HG03439 (cell line): ENCODE measurements around the gene SH3BP1.
"Not testable (repeated sequence)": the region's sequence is repeated elsewhere in the genome, so short reads cannot be mapped to it uniquely, and the experiment has no call there.

Experiments used
- ATAC-seq: cut with Tn5 transposase; IDR thresholded peaks from one replicate; pipeline ENCODE4 v1.9.1; 2021; ENCODE audit warnings: mild to moderate bottlenecking, moderate library complexity; ENCODE audit not compliant: unreplicated experiment

The SH3BP1 gene, protein sequence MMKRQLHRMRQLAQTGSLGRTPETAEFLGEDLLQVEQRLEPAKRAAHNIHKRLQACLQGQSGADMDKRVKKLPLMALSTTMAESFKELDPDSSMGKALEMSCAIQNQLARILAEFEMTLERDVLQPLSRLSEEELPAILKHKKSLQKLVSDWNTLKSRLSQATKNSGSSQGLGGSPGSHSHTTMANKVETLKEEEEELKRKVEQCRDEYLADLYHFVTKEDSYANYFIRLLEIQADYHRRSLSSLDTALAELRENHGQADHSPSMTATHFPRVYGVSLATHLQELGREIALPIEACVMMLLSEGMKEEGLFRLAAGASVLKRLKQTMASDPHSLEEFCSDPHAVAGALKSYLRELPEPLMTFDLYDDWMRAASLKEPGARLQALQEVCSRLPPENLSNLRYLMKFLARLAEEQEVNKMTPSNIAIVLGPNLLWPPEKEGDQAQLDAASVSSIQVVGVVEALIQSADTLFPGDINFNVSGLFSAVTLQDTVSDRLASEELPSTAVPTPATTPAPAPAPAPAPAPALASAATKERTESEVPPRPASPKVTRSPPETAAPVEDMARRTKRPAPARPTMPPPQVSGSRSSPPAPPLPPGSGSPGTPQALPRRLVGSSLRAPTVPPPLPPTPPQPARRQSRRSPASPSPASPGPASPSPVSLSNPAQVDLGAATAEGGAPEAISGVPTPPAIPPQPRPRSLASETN

DNA sequence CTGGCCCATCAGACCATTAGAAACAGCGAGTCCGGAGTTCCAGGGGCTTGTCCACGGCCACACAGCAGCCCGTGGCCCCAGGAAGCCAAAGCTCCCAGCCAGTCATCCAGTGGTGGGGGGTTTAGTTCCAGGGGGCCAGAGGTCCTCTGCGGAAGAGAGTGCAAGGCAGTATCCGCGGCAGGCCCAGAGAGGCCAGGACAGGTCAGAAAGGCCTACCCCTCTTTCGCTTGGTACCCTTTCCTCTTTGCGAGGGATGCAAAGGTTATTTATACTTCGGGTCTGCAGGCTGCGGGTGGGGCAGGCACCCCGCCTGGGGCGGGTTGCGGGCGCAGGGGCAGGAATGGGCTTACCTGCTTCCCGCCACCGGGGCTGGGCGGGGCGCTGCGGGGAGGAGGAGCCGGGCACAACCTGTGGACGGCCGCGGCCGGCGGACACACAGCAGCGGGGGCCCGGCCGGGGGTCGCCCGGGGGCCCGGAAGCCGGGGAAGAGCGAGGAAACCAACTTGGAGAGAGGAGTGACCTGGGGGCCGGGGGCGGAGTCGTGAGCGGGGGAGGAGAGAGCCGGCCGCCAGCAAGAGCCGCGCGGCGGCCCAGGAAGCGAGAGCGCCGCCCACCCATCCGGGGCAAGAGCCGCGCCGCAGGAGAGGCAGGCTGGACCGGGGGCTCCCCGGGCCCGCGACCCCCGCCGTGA lies at the start of gene SH3BP1:
Gene SH3BP1 (plus strand): TSS at position 600 of the 691 bp plus-strand sequence. CDS start 119 bp downstream, outside the sequence.
- no peak for ATAC-seq

DNA sequence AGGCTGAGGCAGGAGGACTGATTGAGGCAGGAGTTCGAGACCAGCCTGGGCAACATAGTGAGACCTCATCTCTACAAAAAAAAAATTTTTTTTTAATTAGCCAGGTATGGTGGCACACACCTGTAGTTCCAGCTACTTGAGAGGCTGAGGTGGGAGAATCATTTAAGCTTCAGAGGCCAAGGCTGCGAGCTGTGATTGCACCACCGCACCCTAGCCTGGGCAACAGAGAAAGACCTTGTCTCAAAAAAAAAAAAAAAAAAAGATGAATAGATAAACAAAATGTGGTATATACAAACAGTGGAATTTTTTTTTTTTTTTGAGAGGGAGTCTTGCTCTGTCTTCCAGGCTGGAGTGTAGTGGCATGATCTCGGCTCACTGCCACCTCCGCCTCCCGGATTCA lies 48.4 kb upstream of the SH3BP1 start:
- not testable (repeated sequence) for ATAC-seq

DNA sequence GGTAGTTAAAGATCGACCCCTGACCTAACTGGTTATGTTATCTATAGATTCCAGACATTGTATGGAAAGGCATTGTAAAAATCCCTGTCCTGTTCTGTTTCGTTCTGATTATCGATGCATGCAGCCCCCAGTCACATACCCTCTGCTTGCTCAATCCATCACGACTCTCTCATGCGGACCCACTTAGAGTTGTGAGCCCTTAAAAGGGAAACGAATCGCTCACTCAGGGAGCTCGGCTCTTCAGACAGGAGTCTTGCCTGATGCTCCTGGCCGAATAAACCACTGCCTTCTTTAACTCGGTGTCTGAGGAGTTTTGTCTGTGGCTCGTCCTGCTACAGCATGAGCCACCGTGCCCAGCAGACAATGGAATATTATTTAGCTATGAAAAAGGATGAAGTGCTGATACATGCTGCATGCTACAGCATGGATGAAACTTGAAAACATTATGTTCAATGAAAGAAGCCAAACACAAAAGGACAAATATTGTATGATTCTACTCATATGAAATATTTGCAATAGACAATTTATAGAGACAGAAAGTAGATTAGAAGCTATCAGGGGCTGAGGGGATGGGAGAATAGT lies 47.6 kb upstream of the SH3BP1 start:
- ATAC-seq, result no peak

DNA sequence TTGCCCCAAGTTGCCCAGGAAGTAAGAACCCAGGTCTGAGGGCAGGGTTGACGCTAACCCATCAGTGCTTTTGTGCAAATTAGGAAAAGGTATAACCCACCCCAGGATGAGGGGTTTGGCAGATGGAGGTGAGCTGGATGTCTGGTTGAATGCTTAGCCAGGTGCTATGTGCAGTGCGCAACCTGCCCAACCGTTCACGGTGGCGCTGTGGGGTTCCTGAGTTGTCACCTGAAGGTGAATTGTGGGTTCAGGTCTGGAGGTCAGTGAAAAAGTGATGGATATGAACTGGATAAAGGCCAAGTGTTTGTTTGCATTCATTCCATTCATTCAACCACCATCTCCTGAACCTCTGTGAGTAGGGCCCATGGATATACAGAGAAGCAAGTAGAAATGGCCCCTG lies 45.2 kb upstream of the SH3BP1 start:
- no peak for ATAC-seq

DNA sequence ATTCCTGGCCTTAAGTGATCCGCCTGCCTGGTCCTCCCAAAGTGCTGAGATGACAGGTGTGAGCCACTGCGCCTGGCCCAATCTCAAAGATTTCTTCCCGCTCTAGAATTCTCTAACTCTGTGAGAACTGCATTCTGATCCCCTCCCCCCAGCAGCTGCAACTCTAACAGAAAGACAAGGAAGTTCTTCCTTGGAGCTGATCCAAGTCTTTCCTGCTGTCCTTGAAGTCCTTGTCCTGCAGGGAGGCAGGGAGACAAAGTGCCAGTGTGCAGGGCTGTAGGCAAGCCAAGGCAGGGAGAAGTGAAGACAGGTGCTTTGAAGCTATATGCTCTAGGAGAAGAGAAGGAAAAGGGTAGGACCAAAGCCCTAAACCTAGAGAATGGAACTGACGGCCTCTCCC lies 40.3 kb upstream of the SH3BP1 start:
- ATAC-seq, result no peak

DNA sequence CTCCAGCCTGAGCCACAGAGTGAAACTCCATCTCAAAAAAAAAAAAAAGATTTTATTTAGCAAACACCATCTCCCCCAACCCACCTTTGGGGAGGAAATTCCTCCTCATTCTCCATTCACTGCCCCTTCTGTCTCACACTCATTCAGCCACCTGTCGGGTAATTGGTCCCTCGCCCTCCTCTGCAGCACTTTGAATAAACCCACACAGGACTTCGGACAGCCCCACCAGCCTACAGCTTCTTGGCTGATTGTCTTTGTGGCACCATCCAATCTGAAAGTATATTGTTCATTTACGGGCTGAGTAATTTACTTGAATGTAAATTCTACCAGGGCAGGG lies 38.3 kb upstream of the SH3BP1 start:
- ATAC-seq, result no peak

DNA sequence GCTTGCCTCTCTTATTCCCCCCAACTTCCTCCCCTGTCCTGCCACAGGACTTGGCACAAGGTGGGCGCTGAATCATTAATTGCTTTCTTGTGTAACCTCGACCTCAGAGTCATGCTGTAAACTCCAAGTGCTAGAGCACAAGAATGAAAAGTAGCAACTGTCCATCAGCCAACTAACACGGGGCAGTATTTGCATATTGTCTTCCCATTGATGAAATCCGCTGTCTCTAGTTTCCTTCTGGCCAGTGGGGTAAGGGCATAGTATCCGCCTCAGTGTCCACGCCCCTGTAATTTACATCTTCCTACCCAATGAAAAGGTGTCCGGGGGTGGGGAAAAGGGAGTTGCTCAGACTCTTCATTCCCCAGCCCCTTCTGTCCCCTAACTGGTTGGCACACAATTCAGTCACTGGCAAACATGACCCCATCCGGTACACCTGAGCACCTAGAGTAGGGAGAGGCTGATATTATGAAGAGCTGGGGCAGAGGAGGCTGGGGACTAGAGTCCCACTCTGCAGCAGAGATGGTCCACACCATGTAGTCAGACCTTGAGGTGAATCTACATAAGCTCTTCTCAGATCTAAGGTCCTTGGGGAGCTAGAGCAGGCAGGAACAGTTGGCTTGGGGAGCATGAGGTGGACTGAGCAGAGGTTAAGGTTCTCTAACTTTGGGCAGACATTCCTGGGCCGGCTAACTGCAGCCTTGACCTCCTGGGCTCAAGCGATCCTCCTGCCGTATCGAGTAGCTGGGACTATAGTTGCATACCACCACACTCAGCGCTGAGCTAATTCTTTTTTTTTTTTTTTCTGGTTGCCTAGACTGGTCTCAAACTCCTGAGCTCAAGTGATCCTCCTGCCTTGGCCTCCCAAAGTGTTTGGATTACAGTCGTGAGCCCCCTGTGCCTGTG lies 37.7 kb upstream of the SH3BP1 start:
- no peak for ATAC-seq

DNA sequence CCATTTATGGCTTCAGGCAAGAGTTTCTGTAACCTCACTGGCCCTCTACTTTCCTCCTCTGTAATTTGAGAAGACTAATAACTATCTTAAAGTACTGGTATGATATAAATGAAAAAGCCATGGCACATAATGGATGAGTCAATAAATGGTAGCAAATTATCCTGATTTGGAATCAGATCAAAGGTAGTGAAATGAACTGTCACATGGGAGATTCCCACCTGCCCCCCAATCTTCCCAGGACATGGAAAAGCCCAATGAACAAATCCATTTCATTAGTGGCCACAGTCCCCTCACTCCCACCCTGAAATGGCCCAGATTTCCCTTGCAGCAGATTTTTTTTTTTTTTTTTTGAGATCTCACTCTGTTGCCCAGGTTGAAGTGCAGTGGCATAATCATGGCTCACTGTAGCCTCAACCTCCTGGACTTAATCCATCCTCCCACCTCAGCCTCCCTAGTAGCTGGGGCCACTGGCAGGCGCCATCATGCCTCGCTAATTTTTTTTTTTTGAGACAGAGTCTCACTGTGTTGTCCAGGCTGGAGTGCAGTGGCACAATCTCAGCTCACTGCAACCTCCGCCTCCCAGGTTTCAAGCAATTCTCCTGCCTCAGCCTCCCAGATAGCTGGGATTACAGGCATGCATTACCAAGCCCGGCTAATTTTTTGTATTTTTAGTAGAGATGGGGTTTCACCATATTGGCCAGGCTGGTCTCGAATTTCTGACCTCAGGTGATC lies 36.8 kb upstream of the SH3BP1 start:
- ATAC-seq, result not testable (repeated sequence)

DNA sequence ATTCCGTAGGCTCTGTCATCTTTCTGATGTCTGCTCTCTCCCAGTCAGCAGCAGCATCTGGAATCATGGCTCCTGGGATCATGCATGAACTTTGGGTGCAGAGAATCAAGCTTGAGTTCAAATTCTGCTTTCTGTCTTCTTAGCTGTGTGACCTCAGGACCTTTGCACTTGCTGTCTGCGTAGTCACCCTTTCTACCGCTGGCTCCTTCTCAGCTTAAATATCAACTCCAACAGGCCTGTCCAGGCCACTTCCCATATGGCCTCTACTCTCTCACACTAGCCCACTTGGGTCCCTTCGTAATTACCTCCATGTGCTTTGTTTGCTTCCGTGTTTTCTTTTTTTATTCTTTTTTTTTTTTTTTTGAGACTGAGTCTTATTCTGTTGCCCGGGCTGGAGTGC lies 35.4 kb upstream of the SH3BP1 start:
- no peak for ATAC-seq

DNA sequence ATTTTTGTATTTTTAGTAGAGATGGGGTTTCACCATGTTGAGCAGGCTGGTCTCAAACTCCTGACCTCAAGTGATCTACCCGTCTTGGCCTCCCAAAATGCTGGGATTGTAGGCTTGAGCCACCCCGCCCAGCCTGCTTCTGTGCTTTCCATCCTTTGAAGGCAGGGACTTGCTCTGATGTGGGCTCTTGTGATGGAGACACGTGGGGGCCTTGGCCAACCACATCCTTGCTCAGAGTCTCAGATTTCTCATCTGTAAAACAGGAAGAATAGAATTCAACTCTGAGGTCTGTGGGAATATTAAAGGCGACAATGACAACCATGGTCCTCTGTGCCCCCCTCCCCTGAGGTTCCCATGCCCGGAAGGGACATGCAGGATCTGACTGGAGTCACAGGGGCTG lies 34.6 kb upstream of the SH3BP1 start:
- ATAC-seq, result no peak

DNA sequence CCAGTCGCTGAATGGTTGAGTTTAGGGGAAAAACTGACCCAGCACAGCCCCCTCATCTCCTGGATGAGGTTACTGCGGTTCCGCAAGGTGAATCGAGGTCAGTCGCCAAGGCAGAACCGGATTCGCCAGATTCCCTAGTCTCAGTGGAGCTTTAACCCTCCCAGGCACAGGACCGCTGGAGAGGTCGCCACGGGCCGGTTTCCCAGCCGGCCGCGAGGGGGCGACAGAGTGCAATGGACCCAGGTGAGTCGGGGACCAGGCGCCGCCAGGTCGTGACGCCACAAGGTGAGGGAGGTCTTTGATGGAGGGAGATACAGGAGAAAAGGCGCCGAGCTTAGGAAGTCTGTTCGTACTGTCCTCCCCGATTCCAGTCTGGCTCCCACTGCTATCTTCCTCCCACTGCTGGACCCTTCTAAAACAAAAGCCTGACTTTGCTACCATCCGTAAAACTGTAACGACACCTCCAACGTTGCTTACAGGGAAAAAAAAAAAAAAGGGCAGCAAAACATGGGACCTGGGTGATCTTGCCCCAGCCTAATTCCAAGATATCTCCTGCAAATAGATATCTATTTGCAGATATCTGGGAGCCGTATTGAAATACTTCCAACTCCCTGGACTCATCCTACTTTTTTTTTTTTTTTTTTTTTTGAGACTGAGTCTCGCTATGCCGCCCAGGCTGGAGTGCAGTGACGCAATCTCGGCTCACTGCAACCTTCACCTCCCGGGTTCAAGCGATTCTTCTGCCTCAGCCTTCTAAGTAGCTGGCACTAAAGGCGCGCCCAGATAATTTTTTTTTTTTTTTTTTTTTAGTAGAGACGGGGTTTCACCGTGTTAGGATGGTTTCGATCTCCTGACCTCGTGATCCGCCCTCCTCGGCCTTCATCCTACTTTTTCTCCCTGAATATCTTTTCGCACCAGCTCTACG lies 32.2 kb upstream of the SH3BP1 start:
- peak; percentile 35 for ATAC-seq

DNA sequence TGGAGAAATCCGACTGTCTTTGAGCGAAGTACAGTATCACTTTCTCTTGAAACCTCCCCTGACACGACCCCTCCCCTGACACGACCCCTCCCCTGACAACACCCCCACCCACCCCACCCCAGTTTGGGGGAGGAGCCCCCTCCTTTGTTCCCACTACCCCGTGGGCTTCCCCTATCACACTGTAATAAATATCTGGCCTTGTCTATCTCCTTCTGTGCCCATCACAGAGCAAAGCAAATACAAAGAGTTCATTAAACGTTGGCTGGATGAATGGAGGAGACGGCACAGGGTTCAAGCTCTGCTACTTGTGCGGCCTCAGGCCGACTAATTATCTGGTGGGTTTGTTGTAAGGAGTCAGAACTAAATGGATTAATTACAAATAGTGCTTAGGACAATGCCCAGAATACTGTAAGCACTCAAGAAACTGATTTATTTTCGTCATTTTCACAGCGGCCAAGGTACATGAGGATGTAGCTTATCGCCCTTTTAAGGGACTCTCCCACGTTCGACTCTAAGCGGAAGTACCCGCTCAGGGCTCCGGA lies 31.5 kb upstream of the SH3BP1 start:
- ATAC-seq, result no peak

DNA sequence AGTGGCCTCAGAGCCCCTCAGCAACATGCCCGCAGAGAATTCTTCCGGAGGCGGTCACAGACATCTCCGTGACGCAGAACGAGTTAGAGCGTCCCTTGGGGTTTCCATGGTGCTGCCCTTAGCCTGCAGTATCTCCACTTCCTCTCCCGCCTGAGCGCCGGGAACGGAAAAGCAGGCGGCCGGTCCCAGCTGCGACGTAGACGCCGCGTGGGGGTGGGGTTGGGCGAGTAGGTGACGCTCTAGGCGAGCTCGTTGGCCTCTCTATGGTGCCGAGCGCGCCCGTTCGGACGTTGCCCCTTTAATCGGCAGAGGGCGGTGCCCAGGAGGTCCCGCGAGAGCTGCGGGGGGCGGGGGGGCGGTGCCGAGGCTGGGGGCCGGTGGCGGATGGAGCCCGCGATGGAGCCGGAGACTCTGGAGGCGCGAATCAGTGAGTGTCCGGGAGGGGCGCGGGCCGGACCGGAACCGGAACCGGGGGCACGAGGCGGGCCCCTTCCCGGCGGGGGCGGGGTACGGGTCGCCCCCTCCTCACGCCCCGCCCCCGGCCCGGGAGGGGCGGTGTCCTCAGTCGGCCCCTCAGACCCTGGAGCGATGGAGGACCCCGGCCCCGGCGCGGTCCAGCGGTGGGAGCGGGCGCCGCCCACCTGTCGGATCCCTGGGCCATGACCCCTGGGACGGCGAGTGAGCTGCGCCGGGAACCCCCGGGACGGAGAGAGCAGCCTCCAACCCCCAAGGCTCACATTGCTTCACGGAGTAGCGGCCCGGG lies 30.8 kb upstream of the SH3BP1 start, which contains the start of gene GGA1:
Gene GGA1 (plus strand): TSS at position 358 of the 763 bp plus-strand sequence. CDS start 27 bp downstream, at position 385.
- peak; percentile 81 for ATAC-seq

DNA sequence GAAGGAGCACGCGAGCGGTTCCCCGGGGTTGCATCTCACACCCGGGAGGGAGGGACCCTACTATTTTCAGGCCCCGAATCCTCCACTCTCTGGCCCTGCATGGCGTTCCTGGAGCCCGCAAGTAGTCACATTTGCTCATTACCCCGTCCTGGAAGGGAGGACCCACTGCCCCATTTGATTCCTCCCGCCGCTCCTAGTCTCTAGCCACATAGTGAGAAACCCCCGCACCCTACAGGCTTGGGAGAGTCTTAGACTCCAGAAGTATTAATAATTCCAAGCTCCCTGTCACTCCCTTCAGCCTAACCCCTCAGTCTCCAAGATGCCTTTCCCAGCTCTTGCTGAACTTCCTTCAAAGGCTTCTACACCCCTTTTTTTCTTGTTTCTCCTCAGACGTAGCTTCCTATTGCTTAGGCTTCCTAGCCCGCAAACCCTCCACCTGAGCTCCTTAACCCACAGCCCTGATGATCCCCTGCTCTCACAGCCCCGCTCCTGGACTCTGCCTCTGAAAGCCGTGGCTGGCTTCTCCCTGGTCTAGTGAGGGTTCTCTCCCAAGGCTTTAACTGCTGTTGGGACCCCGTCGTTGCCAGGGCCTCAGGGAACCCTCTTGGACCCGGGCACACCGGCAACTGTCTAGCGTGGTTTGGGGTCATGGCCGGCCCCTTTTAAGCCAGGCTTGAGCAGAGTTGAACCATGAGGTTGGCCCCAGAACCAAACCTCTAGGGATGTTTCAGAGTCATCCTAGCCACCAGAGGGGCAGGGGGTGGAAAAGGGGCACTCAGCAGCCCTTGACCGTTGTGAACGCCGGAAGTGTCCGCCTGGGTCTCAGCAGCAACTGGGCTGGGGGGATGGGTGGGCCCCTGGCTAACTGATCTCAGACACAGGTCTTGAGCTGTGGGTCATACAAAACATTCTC lies 30.0 kb upstream of the SH3BP1 start:
- ATAC-seq, result no peak

DNA sequence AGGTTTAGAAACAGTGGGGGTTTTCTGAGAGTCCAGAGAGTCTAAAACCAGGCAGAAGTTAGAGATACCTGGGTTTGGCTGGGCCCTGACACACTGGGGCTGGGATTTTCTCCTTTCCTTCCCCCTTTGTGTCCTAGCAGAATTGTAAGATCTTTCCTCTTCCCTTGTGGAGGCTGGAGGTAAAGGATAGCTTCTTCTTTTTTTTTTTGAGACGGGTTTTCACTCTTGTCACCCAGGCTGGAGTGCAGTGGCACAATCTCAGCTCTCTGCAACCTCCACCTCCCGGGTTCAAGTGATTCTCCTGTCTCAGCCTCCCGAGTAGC lies 29.4 kb upstream of the SH3BP1 start:
- not testable (repeated sequence) for ATAC-seq

DNA sequence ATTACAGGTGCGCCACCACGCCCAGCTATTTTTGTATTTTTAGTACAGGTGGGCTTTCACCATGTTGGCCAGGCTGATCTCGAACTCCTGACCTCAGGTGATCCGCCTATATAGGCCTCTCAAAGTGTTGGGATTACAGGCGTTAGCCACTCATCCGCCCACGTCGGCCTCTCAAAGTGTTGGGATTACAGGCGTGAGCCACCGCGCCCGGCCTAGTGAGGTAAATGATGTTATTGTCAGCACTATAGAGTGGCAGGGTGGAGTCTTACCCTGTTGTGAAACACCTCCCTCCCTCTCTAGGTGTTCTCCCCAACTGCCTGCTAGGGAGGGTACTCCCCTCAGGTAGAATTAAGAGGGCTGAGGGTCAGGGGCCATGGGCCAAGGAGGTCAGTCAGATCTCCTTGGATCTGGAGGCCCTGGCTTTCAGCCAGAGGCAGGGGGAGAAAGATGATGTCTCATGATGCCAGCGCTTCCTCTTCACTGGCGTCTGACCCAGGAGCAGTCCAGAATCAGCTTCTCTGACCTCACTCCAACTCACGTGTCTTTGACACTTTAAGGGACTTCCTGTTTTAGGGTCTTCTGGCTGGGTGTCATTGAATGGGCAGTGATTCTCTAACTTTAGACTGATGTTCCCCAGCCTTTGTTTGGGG lies 28.9 kb upstream of the SH3BP1 start:
- ATAC-seq, result no peak
